ENCODE results near the gene NPIPB13. TPM values are rescaled to one million over a fixed set of nuclear protein-coding genes. Genes with fewer than 3 reads are reported as not detected.

NPIPB13 gene
- 0.59 to 3.3 TPM (median 3.1 TPM) in 5 replicates for total RNA-seq (2022; extraction: Qiagen RNA extraction)

GRCh38 chr16:30248379-30248778, at the start of gene NPIPB13:
NPIPB13 (minus strand) TSS chr16:30248479; CDS start chr16:30245573, 2,906 bp downstream.

DNA sequence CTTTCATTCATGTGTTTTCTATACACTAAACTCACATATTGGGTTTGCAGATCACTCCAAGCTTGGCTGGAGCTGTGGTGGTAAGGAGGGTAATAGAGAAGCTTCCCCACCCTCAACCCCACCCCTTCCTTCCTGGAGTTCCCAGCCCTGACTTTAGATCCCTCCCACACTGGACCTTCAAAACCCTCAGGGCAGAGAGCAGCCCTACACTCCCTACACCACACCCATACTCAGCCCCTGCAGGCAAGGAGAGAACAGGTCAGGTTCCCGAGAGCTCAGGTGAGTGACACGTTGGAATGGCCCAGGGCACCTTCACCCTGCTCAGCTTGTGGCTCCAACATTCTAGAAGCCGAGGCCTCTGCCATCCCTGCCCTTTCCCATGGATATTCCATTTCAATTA, 49.2 kb downstream of the NPIPB13 start, which contains the start of gene SULT1A3:
Gene SULT1A3, plus strand, starts transcription at position 207 of the 400 bp plus-strand sequence. CDS start 1,474 bp downstream, outside the sequence.

Other genes starting within 250 kb of the NPIPB13 start
- gene DOC2A, start 237.5 kb downstream of the NPIPB13 start, total RNA-seq (2022; extraction: Qiagen RNA extraction) = 1.2 to 2.6 TPM (median 1.9 TPM) in 5 replicates
- gene C16orf92, start 225.3 kb downstream of the NPIPB13 start, total RNA-seq (2022; extraction: Qiagen RNA extraction) = not detected in 5 replicates
- 0.11 to 0.49 TPM (median 0.31 TPM) in 5 replicates for gene TLCD3B, start 217.2 kb downstream of the NPIPB13 start, total RNA-seq (2022; extraction: Qiagen RNA extraction)
- 1,495 to 1,810 TPM (median 1,752 TPM) in 5 replicates for gene ALDOA, start 182.7 kb downstream of the NPIPB13 start, total RNA-seq (2022; extraction: Qiagen RNA extraction)
- gene PPP4C, start 172.5 kb downstream of the NPIPB13 start, total RNA-seq (2022; extraction: Qiagen RNA extraction) = 126 to 149 TPM (median 144 TPM) in 5 replicates
- 0.08 to 0.44 TPM (median 0.27 TPM) in 5 replicates for gene TBX6, start 156.6 kb downstream of the NPIPB13 start, total RNA-seq (2022; extraction: Qiagen RNA extraction)
- gene YPEL3, start 152.3 kb downstream of the NPIPB13 start, total RNA-seq (2022; extraction: Qiagen RNA extraction) = 5.7 to 11.8 TPM (median 7.9 TPM) in 5 replicates
- gene GDPD3, start 134.9 kb downstream of the NPIPB13 start, total RNA-seq (2022; extraction: Qiagen RNA extraction) = 1.3 to 2.2 TPM (median 1.8 TPM) in 5 replicates
- 32.5 to 35.2 TPM (median 32.9 TPM) in 5 replicates for gene MAPK3, start 125.3 kb downstream of the NPIPB13 start, total RNA-seq (2022; extraction: Qiagen RNA extraction)
- 2.0 to 3.6 TPM (median 2.8 TPM) in 5 replicates for gene CORO1A, start 64.9 kb downstream of the NPIPB13 start, total RNA-seq (2022; extraction: Qiagen RNA extraction)
- 131 to 236 TPM (median 196 TPM) in 5 replicates for gene BOLA2B, start 54.8 kb downstream of the NPIPB13 start, total RNA-seq (2022; extraction: Qiagen RNA extraction)
- 6.4 to 18.9 TPM (median 12.2 TPM) in 5 replicates for gene SLX1A, start 54.6 kb downstream of the NPIPB13 start, total RNA-seq (2022; extraction: Qiagen RNA extraction)
- gene SULT1A3, start 49.2 kb downstream of the NPIPB13 start, total RNA-seq (2022; extraction: Qiagen RNA extraction) = 5.0 to 11.1 TPM (median 5.9 TPM) in 5 replicates
- 64.5 to 69.9 TPM (median 66.8 TPM) in 5 replicates for gene CD2BP2, start 106.8 kb upstream of the NPIPB13 start, total RNA-seq (2022; extraction: Qiagen RNA extraction)
- gene TBC1D10B, start 122.0 kb upstream of the NPIPB13 start, total RNA-seq (2022; extraction: Qiagen RNA extraction) = 21.2 to 32.4 TPM (median 29.5 TPM) in 5 replicates
- 0.65 to 0.88 TPM in 2 of 5 replicates, not detected in the others for gene MYL11, start 126.3 kb upstream of the NPIPB13 start, total RNA-seq (2022; extraction: Qiagen RNA extraction)
- gene SEPTIN1, start 134.1 kb upstream of the NPIPB13 start, total RNA-seq (2022; extraction: Qiagen RNA extraction) = 1.00 to 2.6 TPM (median 1.9 TPM) in 5 replicates
- 11.7 to 15.2 TPM (median 12.2 TPM) in 5 replicates for gene ZNF48, start 146.9 kb upstream of the NPIPB13 start, total RNA-seq (2022; extraction: Qiagen RNA extraction)
- gene ZNF771, start 159.1 kb upstream of the NPIPB13 start, total RNA-seq (2022; extraction: Qiagen RNA extraction) = 2.8 to 6.1 TPM (median 5.3 TPM) in 5 replicates
- 95.7 to 126 TPM (median 123 TPM) in 5 replicates for gene DCTPP1, start 181.6 kb upstream of the NPIPB13 start, total RNA-seq (2022; extraction: Qiagen RNA extraction)
- gene SEPHS2, start 197.4 kb upstream of the NPIPB13 start, total RNA-seq (2022; extraction: Qiagen RNA extraction) = 45.9 to 48.4 TPM (median 47.4 TPM) in 5 replicates
- 0.03 to 0.21 TPM in 2 of 5 replicates, not detected in the others for gene ITGAL, start 224.3 kb upstream of the NPIPB13 start, total RNA-seq (2022; extraction: Qiagen RNA extraction)